ENCODE measurements around the gene RHOF.

GRCh38 chr12:121795034-121795968 lies 1.8 kb upstream of the RHOF start:
- no peak for TF ChIP-seq RAD21 (IDR thresholded peaks at IDR 0.05; ENCODE audit: low read depth)
- TF ChIP-seq MAX (IDR thresholded peaks at IDR 0.05): no peak
- no peak; the same call in 1 of the 2 replicates for TF ChIP-seq POLR2AphosphoS5 (IDR thresholded peaks at IDR 0.05; ENCODE audit: low read depth, low read length)
- TF ChIP-seq ZFX (IDR thresholded peaks at IDR 0.05): no peak
- TF ChIP-seq CTCF (IDR thresholded peaks at IDR 0.05 in 2 of 3, conservative IDR thresholded peaks at IDR 0.05 in 1 of 3; ENCODE audit: borderline replicate concordance in 1 of 3, insufficient read depth in 1 of 3, low read depth in 2 of 3, low read length in 2 of 3): peak in 2 of 3 experiments; percentile 94 to 97; a peak in 4 of 6 replicates
- TF ChIP-seq POLR2A (IDR thresholded peaks at IDR 0.05; ENCODE audit: borderline replicate concordance, extremely low read depth, insufficient read depth, insufficient read length): no peak
- TF ChIP-seq EZH2 (IDR thresholded peaks at IDR 0.05): no peak
- TF ChIP-seq, protein P1, sequence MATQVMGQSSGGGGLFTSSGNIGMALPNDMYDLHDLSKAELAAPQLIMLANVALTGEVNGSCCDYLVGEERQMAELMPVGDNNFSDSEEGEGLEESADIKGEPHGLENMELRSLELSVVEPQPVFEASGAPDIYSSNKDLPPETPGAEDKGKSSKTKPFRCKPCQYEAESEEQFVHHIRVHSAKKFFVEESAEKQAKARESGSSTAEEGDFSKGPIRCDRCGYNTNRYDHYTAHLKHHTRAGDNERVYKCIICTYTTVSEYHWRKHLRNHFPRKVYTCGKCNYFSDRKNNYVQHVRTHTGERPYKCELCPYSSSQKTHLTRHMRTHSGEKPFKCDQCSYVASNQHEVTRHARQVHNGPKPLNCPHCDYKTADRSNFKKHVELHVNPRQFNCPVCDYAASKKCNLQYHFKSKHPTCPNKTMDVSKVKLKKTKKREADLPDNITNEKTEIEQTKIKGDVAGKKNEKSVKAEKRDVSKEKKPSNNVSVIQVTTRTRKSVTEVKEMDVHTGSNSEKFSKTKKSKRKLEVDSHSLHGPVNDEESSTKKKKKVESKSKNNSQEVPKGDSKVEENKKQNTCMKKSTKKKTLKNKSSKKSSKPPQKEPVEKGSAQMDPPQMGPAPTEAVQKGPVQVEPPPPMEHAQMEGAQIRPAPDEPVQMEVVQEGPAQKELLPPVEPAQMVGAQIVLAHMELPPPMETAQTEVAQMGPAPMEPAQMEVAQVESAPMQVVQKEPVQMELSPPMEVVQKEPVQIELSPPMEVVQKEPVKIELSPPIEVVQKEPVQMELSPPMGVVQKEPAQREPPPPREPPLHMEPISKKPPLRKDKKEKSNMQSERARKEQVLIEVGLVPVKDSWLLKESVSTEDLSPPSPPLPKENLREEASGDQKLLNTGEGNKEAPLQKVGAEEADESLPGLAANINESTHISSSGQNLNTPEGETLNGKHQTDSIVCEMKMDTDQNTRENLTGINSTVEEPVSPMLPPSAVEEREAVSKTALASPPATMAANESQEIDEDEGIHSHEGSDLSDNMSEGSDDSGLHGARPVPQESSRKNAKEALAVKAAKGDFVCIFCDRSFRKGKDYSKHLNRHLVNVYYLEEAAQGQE (IDR thresholded peaks at IDR 0.05; ENCODE audit: low read depth): no peak
- TF ChIP-seq YY1 (IDR thresholded peaks at IDR 0.05; ENCODE audit: extremely low read depth, insufficient replicate concordance, low read depth, low read length): no peak

Data from HCT116 (cell line).